C1 segment of cervical spinal cord (tissue), 14 donors: ENCODE data around the gene ACTA1.
"Not testable (repeated sequence)": the region's sequence is repeated elsewhere in the genome, so short reads cannot be mapped to it uniquely, and the experiment has no call there.

Experiments used
- DNase-seq, 14 donors: peaks; one replicate each; lab custom pipeline; 2025; lab: John Stamatoyannopoulos, UW

The ACTA1 gene

DNA sequence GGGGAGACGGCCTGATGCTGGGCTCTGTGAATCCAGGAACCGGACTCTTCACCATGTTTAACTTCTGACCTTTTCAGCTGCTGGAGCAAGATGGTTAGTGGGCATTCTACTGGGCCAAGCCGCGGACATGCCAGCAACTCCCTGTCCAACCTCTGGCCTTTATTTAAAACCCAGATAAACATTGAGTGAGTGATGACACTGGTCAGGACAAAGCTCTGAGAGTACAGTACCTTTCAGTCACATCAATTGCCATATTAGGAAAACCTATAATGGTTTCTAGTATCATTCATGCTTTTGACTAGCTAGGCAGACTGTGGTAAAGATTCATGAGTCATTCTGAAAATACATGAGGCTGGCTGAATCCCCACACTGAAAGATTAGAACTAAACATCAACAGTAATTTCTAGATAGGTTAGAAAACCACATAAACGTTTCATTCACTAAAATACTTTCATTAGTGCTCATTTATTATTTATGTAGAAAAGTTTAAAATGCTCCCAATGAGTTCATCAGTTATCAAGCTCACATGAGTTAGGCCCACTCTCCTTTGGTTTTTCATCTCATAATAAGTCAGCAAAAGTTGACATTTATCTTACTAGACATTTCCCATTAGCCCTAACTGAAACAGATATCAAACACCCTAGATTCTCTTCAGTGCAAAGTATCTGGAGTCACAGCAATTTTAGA is 7.1 kb upstream of the ACTA1 start:
- DNase-seq = no peak

DNA sequence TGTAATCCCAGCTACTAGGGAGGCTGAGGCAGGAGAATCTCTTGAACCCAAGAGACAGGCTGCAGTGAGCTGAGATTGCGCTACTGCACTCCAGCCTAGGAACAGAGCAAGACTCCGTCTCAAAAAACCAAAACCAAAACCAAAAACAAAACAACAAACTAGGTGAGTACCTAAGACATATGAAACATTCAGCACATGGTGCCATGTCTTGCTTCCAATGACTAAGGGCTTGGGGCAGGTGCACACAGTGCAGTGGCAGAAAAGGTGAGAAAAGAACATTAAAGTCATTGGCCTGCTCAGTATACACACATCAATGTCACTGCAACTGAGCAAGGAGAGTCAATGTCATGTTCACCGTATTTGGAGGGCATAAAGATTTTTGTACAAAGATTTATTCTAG is 4.1 kb upstream of the ACTA1 start:
- DNase-seq = no peak

DNA sequence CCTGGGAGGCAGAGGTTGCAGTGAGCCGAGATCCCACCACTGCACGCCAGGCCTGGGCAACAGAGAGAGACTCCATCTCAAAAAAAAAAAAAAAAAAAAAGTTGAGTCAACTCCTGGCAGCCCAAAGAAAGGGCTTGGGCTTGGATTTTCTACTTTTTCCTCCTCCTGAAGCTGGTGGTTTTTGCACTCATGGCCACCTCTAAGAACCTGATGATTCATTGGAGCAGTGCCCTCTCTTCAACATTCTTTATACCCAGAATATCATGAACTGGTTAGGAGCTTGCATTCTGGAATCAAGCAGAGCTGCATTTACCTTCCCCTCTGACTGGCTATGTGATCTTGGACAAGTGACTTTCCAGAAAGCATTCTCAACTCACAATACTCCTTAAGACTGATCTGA is 3.5 kb upstream of the ACTA1 start:
- DNase-seq = no peak

DNA sequence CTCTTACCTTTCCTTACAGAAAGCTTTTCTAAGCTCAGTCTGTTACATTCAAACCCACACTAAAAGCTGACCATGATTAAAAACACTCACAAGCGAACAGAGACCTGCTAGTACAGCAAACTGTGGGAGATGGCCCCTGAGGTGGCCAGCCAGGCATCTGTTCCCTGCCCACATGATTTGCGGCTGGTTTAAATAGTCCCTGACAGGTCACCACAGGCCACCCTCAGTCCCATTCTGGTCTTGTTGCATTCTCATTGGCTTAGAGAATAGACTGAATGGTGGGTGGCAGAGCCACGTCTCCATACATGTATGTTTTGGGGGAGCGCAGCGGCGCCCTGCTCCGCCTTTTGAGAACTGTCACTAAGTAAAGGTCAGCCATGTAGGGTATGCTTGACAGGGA is 2.3 kb upstream of the ACTA1 start:
- no peak for DNase-seq

DNA sequence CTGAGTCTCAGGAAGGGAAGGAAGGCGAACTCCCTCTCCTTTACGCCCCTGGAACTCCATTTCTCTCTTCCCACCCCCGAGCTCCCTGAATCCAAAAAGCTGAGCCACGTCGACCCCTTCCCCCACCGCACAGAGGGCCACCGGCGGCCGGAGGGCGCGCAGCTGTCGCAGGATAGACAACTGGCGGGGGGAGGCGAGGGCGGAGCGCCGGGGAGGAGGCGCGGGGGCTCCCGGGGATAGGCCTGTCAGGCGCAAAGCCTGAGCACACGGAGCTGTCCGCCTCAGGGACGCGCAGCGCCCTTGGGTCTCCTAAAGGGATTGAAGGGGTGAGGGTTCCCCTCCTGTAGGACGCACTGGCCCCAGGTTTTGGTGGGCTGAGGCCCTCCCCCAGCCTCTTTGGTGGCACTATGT is 752 bp upstream of the ACTA1 start:
- DNase-seq = peak in 1 of 14 donors; percentile 27

DNA sequence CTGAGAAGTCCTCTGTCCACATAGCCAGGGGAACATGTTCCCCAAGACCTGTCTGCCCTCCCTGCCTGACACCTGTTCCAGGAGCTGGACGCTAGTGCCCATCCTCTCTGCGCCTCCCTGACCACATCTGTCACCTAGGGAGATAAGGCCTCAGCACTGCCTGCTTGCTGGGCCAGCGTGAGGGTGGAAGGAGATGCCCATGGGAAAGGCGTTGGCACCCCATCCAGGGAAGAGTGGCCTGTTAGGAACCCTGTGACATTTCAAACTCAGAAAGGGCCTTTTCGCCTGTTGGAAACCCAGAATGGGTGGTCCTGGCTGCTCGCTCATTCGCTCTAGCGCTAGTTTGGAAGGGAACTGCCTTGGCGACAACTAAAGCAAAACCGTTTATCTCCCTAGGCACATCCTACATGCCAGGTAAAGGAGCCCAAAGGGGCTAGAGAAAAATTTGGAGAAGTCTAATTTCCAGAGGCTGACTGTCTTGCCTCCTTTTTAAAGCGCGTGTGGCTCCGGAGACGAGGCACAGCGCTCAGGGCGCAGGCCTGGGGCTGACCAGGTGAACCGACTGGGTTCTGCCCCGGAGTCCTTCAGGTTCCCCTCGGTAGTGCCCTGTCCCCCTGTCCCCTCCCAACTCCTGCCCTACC is 410 bp downstream of the ACTA1 start:
- DNase-seq = no peak

DNA sequence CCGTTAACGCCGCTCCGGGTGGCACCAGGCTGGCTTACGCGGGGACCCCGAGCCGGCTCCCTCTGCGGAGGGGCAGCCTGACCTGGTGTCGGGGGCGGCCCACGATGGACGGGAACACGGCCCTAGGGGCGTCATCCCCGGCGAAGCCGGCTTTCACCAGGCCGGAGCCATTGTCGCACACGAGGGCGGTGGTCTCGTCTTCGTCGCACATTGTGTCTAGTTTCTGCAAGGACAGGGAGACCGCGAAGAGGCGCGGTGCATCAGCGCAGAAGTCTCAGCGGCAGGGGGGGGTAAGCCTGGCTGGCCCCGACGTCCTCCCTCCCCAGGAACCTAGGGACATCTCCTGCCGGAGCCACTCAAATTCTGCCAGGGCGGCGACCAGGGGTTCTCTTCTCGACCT is 989 bp downstream of the ACTA1 start:
- DNase-seq = no peak

DNA sequence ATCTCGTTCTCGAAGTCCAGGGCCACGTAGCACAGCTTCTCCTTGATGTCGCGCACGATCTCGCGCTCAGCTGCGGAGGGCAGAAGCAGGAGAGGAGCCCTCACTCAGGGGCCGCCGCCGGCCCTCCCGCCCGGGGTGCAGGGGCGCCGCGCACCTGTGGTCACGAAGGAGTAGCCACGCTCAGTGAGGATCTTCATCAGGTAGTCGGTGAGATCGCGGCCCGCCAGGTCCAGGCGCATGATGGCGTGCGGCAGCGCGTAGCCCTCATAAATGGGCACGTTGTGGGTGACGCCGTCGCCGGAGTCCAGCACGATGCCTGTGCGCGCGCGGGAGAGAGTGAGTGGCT is 1.8 kb downstream of the ACTA1 start:
- DNase-seq = no peak

DNA sequence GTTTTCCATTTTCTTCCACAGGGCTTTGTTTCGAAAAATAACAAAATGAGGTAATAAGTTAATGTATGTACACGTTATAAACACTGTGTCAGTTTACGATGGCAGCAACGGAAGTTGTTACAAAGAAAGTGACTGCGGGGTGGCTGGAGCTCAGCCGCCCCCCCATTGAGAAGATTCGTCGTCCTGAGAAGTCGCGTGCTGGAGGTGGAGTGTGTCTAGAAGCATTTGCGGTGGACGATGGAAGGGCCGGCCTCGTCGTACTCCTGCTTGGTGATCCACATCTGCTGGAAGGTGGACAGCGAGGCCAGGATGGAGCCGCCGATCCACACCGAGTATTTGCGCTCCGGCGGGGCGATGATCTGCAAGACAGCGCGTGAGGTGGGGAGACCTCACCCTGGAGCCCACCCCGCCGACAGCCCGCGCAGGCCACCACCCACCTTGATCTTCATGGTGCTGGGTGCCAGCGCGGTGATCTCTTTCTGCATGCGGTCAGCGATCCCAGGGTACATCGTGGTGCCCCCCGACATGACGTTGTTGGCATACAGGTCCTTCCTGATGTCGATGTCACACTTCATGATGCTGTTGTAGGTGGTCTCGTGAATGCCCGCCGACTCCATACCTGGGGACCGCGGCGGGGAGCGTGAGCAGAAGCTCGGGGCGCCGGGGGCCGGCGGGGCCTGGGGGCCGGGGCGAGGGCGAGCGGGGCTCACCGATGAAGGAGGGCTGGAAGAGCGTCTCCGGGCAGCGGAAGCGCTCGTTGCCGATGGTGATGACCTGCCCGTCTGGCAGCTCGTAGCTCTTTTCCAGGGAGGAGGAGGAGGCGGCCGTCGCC is 2.4 kb downstream of the ACTA1 start:
- no peak for DNase-seq

DNA sequence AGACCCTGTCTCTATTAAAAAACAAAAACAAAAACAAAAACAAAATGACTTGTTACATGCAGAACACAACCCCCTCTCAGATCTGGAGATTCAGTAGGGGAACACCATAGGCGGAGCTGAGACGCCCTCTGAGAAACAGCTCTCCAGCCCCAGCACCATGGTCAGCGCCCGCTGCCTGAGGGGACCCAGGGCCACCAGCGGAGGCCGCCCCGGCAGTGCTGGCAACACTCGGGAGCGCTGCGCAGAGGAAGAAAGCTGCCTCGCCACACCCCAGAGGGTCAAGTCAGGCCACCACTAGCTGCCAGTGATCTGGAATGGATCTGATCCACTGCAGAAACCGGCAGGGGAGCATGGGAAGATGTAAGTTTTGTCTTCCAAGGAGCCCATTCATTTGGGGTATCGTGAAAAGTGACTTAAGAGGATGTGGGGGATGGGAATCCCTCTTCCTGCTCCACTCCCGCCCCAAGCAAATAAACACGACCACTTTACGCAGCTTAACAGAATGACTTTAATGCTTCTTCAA is 3.1 kb downstream of the ACTA1 start:
- DNase-seq = peak in 1 of 14 donors; percentile 7

DNA sequence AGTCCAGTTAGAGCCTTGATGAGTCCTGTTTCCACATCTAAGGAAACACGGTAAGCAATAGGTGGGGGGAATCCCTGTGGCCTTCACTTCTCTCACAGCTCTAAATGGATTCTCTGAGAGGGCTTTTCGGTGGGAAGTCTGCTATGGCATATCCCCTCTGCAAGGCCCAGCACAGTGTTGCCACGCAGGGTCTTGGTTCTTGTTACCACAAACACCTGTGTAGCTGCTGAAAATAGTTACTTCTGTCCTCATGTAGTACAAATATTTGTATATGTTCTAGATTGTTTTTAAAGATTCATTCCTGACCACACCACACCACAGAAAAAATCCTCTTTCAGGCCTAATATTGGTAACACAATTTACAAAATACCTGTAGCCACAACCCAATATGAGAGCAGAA is 5.6 kb downstream of the ACTA1 start:
- DNase-seq = no peak

DNA sequence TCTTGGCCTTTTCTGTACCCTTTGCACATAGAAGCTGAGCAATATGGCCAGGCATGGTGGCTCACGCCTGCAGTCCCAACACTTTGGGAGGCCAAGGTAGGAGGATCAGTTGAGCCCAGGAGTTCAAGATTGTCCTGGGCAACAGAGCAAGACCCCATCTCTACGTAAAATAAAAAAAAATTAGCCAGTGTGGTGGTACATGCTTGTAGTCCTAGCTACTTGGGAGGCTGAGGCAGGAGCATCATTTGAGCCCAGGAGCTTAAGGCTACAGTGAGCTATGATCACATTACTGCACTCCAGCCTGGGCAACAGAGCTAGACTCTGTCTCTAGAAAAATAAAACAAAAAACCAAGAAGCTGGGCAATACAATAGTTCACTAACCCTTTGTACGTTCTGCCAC is 6.3 kb downstream of the ACTA1 start:
- DNase-seq = no peak

DNA sequence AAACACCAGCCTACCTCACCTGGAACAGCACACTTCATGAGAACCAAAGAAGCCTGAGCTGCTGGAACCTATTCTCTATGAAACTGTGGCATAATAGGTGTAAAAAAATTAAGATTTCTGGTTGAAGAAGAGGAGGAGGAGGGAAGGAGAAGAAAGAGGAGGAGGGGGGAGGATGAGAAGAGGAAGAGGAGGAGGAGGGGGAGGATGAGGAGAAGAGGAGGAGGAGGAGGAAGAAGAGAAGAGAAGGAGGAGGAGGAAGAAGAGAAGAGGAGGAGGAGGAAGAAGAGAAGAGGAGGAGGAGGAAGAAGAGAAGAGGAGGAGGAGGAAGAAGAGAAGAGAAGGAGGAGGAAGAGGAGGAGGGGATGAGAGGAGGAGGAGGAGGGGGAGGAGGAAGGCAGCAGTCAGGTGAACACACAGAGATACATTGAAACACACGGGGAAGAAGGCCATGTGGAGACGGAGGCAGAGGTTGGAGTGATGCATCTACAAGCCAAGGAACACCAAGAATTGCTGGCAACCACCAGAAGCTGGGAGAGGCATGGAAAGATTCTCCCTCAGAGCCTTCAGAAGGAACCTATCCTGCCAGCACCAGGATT is 8.2 kb downstream of the ACTA1 start:
- DNase-seq = no peak

DNA sequence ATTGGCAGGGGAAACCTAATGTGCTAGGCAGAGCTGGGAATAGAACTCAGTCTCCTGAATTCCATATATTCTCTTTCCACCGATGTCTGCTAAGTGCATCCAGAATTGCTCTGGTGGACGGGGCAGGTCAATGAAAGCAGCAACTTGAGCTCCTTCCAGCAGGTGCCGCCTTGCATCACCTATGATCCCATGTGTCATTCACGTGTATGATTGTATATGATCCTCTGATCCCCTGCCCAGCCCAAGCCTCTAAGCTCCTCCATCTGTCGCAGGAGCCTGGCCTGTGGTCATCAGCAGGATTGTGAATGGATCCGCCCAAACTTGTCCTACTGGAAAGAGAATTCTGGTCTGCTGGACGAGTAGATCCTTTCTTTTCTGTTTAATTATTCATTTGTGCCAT is 13.1 kb downstream of the ACTA1 start:
- no peak for DNase-seq

DNA sequence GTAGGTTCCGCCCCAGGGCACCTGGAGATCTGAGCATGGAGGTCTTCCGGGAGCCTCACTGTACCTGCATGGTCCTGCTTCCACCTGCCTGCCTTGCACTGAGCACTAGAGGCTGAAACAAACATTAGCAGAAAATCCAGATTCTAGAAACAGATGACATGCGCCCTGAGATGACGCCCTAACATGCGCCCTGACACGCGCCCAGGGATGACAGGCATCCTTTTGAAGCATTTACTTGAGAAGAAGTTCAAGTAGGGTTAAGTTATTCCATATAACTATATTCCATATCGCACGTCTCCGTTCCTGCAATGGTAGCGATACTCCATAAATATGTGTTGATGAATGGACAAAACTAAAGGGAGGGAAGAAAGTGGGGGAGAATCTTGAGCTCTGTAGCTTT is 13.7 kb downstream of the ACTA1 start:
- no peak for DNase-seq

DNA sequence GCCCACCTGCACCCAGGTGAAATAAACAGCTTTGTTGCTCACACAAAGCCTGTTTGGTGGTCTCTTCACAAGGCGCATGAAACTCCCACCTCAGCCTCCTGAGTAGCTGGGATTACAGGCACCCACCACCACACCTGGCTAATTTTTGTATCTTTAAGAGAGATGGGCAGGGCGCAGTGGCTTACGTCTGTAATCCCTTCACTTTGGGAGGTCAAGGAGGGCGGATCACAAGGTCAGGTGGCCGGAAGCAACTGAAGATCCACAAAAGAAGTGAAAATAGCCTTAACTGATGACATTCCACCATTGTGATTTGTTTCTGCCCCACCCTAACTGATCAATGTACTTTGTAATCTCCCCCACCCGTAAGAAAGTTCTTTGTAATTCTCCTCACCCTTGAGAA is 15.3 kb downstream of the ACTA1 start:
- not testable (repeated sequence) for DNase-seq

DNA sequence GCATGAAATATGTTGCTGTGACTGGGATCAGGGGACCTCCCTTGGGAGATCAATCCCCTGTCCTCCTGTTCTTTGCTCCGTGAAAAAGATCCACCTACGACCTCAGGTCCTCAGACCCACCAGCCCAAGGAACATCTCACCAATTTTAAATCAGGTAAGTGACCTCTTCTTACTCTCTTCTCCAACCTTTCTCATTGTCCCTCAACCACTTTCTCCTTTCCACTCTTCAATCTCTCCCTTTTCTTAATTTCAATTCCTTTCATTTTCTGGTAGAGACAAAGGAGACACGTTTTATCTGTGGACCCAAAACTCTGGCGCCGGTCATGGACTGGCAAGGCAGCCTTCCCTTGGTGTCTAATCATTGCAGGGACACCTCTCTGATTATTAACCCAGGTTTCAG is 21.1 kb downstream of the ACTA1 start:
- DNase-seq = not testable (repeated sequence)

DNA sequence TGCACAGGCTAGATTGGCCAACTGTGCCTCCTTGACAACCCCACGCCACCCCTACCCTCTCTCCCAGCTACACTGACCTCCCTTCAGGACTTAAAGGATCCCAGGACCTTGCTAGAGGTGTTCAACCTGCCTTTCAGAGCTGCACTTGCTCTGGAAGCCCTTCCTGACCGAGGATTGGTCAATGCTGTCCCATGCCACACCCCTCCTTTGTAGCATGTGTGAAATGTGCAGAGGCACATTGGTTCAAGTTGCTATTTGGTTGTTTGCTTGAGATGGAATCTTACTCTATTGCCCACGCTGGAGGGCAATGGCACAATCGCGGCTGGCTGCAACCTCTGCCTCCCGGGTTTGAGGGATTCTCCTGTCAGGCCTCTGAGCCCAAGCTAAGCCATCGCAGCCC is 21.8 kb downstream of the ACTA1 start:
- DNase-seq = peak in 1 of 14 donors; percentile 40

DNA sequence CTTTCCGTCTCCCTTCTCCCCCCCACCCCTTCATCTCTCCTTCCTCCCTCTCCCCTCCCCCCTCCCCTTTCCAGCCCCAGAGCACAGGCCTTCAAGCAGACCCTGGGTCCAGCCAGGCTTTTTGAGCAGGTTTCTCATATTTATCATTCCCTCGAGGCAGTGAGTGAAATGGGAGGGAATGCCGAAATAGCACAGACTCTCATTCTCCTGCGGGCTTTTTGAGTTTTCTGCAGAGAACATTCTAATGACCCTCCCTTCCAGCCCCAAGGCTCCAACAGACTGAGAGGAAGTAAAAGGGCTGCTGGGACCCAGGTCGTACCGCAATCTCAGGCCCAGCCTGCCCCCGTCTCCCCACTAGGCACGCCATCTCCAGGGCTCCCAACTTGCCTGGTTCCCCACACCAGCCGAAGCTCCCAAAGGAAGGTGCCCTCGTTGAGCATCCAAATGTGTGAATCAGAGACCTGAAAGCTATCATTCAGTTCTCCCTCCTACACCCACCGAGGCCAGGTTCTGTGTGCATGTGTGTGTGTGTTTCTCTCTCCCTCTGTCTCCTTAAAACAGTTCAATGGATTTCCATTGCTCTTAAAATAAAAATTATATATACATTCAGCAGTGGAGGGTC is 22.3 kb downstream of the ACTA1 start:
- DNase-seq = peak in 1 of 14 donors; percentile 43

DNA sequence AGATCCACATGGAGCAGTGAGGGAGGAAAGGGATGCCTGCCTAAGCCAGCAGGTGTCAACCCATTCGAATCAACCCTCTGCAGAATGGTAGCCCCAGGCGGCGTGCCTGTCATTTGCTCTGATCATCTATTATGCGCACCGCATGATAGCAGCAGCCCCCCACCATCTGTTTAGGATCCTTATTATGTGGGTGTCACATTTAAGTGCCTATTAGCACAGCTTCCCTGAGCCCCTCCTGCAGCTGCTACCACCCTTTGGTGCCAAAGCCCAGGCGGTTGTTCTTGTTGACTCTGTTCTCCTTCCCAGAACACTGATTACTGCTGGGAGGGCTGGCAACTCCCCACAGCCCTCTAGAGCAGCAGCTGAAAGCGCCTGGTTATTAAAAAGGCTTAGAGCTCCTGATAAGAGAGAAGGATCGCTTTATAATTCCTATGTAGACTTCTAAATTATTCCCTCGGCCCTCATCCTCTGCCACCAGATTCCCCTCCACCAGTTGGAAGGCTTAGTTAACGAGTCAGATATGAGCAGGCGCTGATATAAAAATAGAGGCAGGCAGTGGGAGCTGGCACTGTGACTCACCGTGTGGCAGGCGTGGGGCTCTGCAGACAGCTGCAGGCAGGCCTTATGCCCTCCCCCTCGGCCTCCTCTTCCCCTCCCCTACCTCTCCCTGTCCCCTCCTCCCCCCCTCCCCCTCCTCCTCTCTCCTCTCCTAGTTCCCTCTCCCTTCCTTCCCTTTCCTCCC is 23.0 kb downstream of the ACTA1 start:
- DNase-seq = peak in 5 of 14 donors; percentile 7 to 89 (median 36)

DNA sequence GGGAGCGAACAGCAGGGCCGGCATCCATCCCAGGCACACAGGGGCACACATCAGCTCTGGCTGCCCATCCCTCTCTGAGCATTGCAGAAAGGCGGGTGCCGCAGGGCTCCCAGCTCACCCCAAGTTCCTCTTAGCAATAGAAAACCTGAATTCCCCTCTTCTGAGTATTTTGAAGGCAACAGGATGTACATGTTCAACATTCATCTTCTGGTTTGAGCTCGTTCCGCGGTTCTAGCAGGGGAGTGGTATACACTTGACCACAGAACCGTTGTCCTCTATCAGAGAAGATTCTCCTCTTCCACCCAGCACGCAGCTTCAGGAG is 23.6 kb downstream of the ACTA1 start:
- DNase-seq = no peak
